Calu3 (cell line): ENCODE results near the gene SLC6A17. TPM values are rescaled to one million over a fixed set of nuclear protein-coding genes. Genes with fewer than 3 reads are reported as not detected.

Experiments used
- BruUV-seq: library from RNA; stranded (reverse); fragments of 400-500 nt; replicated peaks from 2 replicates; lab custom pipeline; 2021; lab: Mats Ljungman, UMichigan
- CTCF ChIA-PET: fragments of 300-600 bp; sonication (Branson Sonifier 250); formaldehyde crosslinking; loops from one replicate; lab custom pipeline; 2022; ENCODE audit warnings: antibody characterized with exemption; lab: Charles Lee
- DNase-seq: peaks from one replicate; pipeline ENCODE4 v3.0.0; 2022
- H3K27ac Mint-ChIP-seq: one replicate; pipeline ENCODE4 v1.8.0; 2022; ENCODE audit warnings: mixed read lengths; ENCODE audit not compliant: unreplicated experiment
- H3K27me3 Mint-ChIP-seq: one replicate; pipeline ENCODE4 v1.8.0; 2022; ENCODE audit warnings: mixed read lengths; ENCODE audit not compliant: unreplicated experiment
- H3K36me3 Mint-ChIP-seq: one replicate; pipeline ENCODE4 v1.8.0; 2022; ENCODE audit warnings: mild to moderate bottlenecking, moderate library complexity, mixed read lengths; ENCODE audit not compliant: insufficient read depth, unreplicated experiment
- H3K4me1 Mint-ChIP-seq: one replicate; pipeline ENCODE4 v1.8.0; 2022; ENCODE audit warnings: mild to moderate bottlenecking, low read depth, mixed read lengths; ENCODE audit not compliant: unreplicated experiment
- H3K4me3 Mint-ChIP-seq: one replicate; pipeline ENCODE4 v1.8.0; 2022; ENCODE audit warnings: mild to moderate bottlenecking, low read depth, moderate library complexity, mixed read lengths; ENCODE audit not compliant: unreplicated experiment
- H3K9me3 Mint-ChIP-seq: one replicate; pipeline ENCODE4 v1.8.0; 2022; ENCODE audit warnings: low read depth, mixed read lengths; ENCODE audit not compliant: unreplicated experiment
- CTCF ChIP-seq: fragments of 200-600 bp; IDR thresholded peaks from one replicate; pipeline ENCODE4 v1.8.0; 2022; ENCODE audit warnings: antibody characterized with exemption; ENCODE audit not compliant: unreplicated experiment
- intact Hi-C: fragments of 100-400 bp; cut with micrococcal nuclease; formaldehyde crosslinking; loops from one replicate; pipeline ENCODE4 v1.10.0; 2022; ENCODE audit not compliant: unreplicated experiment
- total RNA-seq: library from RNA; stranded (reverse); gene quantifications from 2 replicates; pipeline ENCODE4 v1.2.3, GENCODE V29; 2022

Gene SLC6A17
- total RNA-seq, 1 experiment from 2014 or later, result 0.24 TPM

- Mint-ChIP-seq H3K9me3 (no peaks in the 10 kb centered on the region), H3K27me3 (no peaks in the 10 kb centered on the region), H3K4me3 (peak overlapping the region; percentile 92), H3K4me1 (peaks cover 35% of the 10 kb centered on the region), H3K27ac (peak overlapping the region; percentile 89), H3K36me3 (peaks cover 30% of the 10 kb centered on the region)
- peak; percentile 10 for DNase-seq
- TF ChIP-seq CTCF, result no peak
- intact Hi-C loops, result loop anchor here (5.0 kb wide), 1 partner anchor 80 kb away; no protein-coding TSS in a partner anchor
- BruUV-seq, result no TSS peak
- CTCF ChIA-PET, result interaction anchor here (0.6 to 0.8 kb wide), 2 partner anchors 100 to 248 kb away, joined by 3 to 4 read pairs; no protein-coding TSS in a partner anchor
These were observed 62.2 kb downstream of the SLC6A17 start for GRCh38 chr1:110212169-110213142.

- Mint-ChIP-seq H3K4me3 (peak overlapping the region; percentile 92), H3K9me3 (no peaks in the 10 kb centered on the region)
These were observed 62.8 kb downstream of the SLC6A17 start for GRCh38 chr1:110213143-110213540.

GRCh38 chr1:110214454-110215404, 64.4 kb downstream of the SLC6A17 start:
- no TSS peak for BruUV-seq
- H3K4me3 Mint-ChIP-seq, result no peak overlapping the region
- intact Hi-C loops, result loop anchor here (5.0 kb wide), 1 partner anchor 78 kb away; no protein-coding TSS in a partner anchor
- no peak for TF ChIP-seq CTCF
- no peaks in the 10 kb centered on the region for H3K27me3 Mint-ChIP-seq
- no peak for DNase-seq
- peaks cover 30% of the 10 kb centered on the region for H3K4me1 Mint-ChIP-seq
- peak overlapping the region; percentile 50 for H3K27ac Mint-ChIP-seq
- CTCF ChIA-PET, result interaction anchor here (1.0 to 1.6 kb wide), 2 partner anchors 98 kb away, joined by 3 to 5 read pairs; no protein-coding TSS in a partner anchor
- H3K9me3 Mint-ChIP-seq, result no peaks in the 10 kb centered on the region
- H3K36me3 Mint-ChIP-seq, result peaks cover 25% of the 10 kb centered on the region

More at GRCh38 chr1:110213143-110213540, 62.8 kb downstream of the SLC6A17 start:
- no peaks in the 10 kb centered on the region for H3K27me3 Mint-ChIP-seq
- no peak for TF ChIP-seq CTCF
- DNase-seq, result no peak
- BruUV-seq, result no TSS peak
- H3K36me3 Mint-ChIP-seq, result peaks cover 30% of the 10 kb centered on the region
- intact Hi-C loops, result loop anchor here (5.0 kb wide), 1 partner anchor 79 kb away; no protein-coding TSS in a partner anchor
- CTCF ChIA-PET, result interaction anchor here (0.6 to 0.8 kb wide), 3 partner anchors 100 to 247 kb away, joined by 3 to 4 read pairs (median 3); no protein-coding TSS in a partner anchor
- H3K27ac Mint-ChIP-seq, result no peak overlapping the region
- H3K4me1 Mint-ChIP-seq, result peaks cover 35% of the 10 kb centered on the region
